ENCODE measurements around the gene HSF2BP.

Gene HSF2BP

GRCh38 chr21:43659136-43660000 lies at the start of gene HSF2BP, which contains the start of gene RRP1B:
Gene HSF2BP (minus strand): TSS chr21:43659488. CDS start chr21:43658096, 1,392 bp downstream.
Gene RRP1B (plus strand): TSS chr21:43659560. CDS start chr21:43659665, 105 bp downstream.
- no peak for TF ChIP-seq CTCF (IDR thresholded peaks at IDR 0.05; ENCODE audit: low read depth, low read length)
- H3K4me3 ChIP-seq (ENCODE audit: low read depth, low read length), result peak within 1 kb of the TSS; percentile 94

DNA sequence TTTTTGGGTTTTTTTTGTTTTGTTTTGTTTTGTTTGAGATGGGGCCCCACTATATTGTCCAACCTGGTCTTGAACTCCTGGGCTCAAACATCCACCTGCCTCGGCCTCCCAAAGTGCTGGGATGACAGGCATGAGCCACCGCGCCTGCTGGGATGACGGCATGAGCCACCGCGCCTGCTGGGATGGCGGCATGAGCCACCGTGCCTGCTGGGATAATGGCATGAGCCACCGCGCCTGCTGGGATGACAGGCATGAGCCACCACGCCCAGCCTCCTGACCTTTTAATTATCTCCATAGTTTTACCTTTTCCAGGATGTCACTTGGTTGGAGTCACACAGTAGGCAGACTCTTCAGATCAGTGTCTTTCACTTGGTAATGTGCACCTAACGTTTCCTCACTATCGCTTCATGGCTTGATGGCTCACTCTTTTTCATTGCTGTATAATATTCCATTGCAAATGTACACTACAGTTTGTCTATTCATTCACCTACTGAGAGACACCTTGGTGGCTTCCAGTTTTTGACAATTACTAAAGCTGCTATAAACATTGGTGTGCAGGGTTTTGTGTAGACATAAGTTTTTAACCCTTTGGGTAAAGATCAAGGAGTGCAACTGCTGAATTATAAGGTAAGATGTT lies 49.6 kb upstream of the HSF2BP start:
- H3K4me3 ChIP-seq (ENCODE audit: low read depth, low read length), result no peak overlapping the region
- no peak for TF ChIP-seq CTCF (IDR thresholded peaks at IDR 0.05; ENCODE audit: low read depth, low read length)

DNA sequence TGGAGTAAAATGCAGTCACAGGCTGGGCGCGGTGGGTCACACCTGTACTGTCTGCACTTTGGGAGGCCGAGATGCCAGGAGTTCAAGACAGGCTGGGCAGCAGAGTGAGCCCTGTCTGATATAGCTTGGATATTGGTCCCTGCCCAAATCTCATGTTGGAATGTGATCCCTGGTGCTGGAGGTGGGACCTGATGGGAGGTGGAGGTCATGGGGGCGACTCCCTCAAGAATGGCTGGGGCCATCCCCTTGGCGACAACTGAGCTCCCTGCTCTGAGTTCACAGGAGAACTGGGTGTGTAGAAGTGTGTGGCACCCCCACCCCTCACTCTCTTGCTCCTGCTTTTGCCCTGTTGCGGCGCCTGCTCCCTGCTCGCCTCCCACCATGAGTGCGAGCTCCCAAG lies 48.2 kb upstream of the HSF2BP start:
- no peak for TF ChIP-seq CTCF (IDR thresholded peaks at IDR 0.05; ENCODE audit: low read depth, low read length)
- H3K4me3 ChIP-seq (ENCODE audit: low read depth, low read length), result no peak overlapping the region

GRCh38 chr21:43703035-43703880 lies 44.0 kb upstream of the HSF2BP start:
- H3K4me3 ChIP-seq (ENCODE audit: low read depth, low read length), result no peak overlapping the region
- no peak for TF ChIP-seq CTCF (IDR thresholded peaks at IDR 0.05; ENCODE audit: low read depth, low read length)

GRCh38 chr21:43702785-43703034 lies 43.4 kb upstream of the HSF2BP start:
- H3K4me3 ChIP-seq (ENCODE audit: low read depth, low read length), result no peak overlapping the region
- no peak for TF ChIP-seq CTCF (IDR thresholded peaks at IDR 0.05; ENCODE audit: low read depth, low read length)

DNA sequence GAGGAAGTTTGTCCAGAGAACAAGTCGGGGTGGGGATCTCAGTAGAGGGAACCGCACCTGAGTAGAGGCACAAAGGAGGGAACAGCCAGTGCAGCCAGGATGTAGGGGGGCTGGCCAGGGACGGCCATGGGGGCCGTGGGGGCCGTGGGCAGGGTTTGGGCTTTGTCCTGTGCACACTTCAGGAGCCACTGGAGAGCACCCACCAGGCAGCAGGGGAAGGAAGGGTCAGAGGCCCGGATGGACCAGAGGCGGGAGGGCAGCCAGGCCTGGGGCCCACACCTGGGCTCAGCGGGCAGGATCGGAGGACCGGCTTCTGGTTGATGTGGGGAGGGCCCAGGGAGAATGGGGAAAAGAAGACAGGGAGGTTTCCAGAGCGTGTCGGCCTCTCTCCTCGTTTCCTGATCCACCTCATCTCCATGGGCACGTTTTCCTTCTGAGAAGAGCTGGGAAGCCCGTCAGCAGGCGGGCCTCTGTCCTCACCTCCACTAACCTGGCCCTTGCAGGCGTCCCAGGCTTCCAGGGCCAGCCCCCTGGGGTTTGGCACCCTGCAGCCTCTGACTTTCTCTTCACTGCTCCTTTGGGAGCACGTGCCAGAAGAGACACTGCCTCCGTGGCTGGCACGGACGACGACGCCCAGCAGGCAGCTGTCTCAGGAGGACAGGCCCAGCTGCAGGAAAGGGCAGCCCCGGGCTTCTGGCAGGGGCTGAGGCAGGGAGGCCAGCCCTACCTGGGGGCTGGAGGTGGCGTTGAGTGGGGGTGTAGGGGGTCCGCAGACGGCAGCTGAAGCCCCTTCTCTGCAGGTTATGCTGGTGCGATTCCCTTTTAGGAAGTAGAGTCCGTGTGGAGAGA lies 42.9 kb upstream of the HSF2BP start:
- H3K4me3 ChIP-seq (ENCODE audit: low read depth, low read length), result no peak overlapping the region
- no peak for TF ChIP-seq CTCF (IDR thresholded peaks at IDR 0.05; ENCODE audit: low read depth, low read length)

All from WI38 (cell line).